Dendritic cell treated with granulocyte-macrophage colony-stimulating factor and Interleukin-4, amounts not matched to agents 40 ng/mL and 50 ng/mL, for 4 days (primary cell): ENCODE data around the gene PIGP.
"Not testable (repeated sequence)": the region's sequence is repeated elsewhere in the genome, so short reads cannot be mapped to it uniquely, and the experiment has no call there.

ENCODE experiments used
- H3K27ac Mint-ChIP-seq: one replicate; pipeline ENCODE4 v1.8.0; 2022; ENCODE audit warnings: mild to moderate bottlenecking, mixed read lengths
- H3K27me3 Mint-ChIP-seq: one replicate; pipeline ENCODE4 v1.8.0; 2022; ENCODE audit warnings: mild to moderate bottlenecking, mixed read lengths
- H3K36me3 Mint-ChIP-seq: one replicate; pipeline ENCODE4 v1.8.0; 2022; ENCODE audit warnings: low read depth, mixed read lengths
- H3K4me1 Mint-ChIP-seq: one replicate; pipeline ENCODE4 v1.8.0; 2022; ENCODE audit warnings: low read depth, mixed read lengths
- H3K4me3 Mint-ChIP-seq: one replicate; pipeline ENCODE4 v1.8.0; 2022; ENCODE audit warnings: mild to moderate bottlenecking, moderate library complexity, mixed read lengths
- H3K9me3 Mint-ChIP-seq: one replicate; pipeline ENCODE4 v1.8.0; 2022; ENCODE audit warnings: mixed read lengths
- intact Hi-C: fragments of 100-400 bp; cut with micrococcal nuclease; formaldehyde crosslinking; loops from one replicate; pipeline ENCODE4 v1.15.0; 2022

PIGP gene

DNA sequence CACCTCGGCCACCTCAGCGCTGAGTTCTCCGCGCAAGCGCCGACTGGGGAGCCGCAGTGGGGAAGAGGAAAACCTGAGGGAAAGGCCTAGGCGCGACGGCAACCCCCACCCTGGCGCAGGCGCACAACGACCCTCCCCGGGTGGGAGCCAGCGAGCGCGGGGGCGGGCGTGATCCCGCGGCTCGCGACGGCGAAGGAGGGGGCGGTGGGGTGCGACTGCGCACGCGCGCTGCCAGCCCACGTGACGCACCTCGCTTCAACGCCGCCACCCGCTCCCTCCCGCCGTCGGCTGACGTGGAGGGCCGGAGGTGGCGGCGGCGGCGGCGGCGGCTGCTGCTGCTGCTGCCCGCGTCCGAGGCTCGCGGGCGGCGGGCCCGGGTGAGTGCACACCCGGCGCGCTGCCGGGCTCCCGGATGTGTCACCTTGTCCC is at the start of gene PIGP, which contains the start of gene TTC3:
TSS of gene PIGP (minus strand) at position 84 of the 429 bp plus-strand sequence. CDS start 556 bp downstream, outside the sequence.
TSS of gene TTC3 (plus strand) at position 267 of the 429 bp plus-strand sequence. CDS start 14,004 bp downstream, outside the sequence.
- Mint-ChIP-seq H3K27ac (peak within 1 kb of the TSS; percentile 92), H3K9me3 (no peaks in the 10 kb centered on the region), H3K36me3 (peaks cover 20% of the 10 kb centered on the region), H3K27me3 (no peaks in the 10 kb centered on the region), H3K4me1 (peaks cover 41% of the 10 kb centered on the region), H3K4me3 (peak within 1 kb of the TSS; percentile 96)
- intact Hi-C loops: loop anchor here (5.0 to 10.0 kb wide), 4 partner anchors 81 to 918 kb away; partner anchors contain the start of genes DOP1B and DYRK1A

DNA sequence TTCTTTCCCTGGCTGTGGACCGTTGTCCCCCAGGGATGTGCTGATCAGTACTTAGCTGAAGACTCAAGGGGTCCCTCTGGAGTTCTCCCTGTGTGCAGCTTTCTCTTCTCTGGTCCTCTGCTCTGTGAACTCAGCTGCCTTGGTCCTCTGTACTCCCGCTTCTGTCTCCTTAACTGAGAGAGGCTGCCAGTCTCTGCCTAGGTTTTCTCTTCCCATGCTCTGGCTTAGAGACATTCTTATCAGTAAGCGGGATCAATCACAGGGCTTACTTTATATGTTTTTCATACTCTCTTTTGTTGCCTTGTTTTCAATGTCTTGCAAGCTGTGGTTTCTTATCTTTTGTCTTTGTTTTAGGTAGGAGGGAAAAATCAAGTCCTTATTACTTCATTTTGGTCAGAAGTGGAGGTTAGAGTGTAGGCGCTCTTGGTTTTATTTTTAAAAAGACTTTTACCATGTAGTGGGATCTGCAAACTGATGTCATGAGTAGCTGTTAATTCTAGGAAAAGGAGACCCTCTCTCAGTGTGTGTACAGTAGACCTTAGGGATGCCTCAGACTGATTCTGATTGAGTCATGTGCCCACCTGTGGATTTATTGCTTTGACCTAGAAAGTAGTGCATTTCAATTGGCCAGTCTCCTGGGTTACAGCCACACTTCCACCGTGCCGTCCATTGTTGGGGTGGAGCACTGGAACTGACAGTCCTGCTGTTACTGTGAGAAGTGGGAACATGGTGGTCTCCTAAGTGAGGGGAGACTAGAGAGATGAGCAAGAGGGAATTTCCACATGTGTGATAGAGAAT is 46.7 kb upstream of the PIGP start:
- Mint-ChIP-seq H3K4me1 (no peaks in the 10 kb centered on the region), H3K27ac (no peak overlapping the region), H3K4me3 (no peak overlapping the region), H3K9me3 (no peaks in the 10 kb centered on the region), H3K36me3 (peaks cover 47% of the 10 kb centered on the region), H3K27me3 (no peaks in the 10 kb centered on the region)
- intact Hi-C loops: no loop called here

DNA sequence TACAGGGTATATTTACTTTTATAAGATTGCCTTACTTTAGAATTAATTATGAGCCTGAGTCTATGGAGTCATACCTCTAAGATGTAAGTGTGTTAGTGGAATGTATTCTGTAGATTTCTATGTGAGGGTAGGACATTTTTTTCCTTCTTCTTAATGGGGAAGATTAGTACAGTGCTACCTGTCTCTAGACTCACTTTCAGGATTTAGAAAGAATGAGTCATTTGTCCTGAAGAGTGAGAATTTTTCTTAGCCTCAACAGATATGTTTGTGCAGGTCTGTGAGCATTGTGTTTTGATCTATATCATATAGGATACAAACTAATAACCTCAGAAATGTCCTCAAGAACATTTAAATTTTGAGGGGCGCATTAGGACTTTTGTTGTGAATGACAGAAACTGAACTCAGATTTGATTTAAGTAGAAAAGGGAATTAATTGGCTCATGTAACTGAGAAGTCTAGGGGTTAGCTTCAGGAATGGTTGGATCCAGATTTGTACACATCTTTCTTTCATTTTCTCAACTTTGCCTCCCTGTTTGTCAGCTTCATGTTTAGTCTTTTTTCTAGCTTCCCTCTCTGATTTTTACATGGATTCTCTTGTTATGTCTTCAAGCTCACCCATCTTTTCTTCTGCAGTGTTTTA is 45.4 kb upstream of the PIGP start:
- H3K4me3 Mint-ChIP-seq: no peak overlapping the region
- H3K27ac Mint-ChIP-seq: no peak overlapping the region
- H3K9me3 Mint-ChIP-seq: no peaks in the 10 kb centered on the region
- no peaks in the 10 kb centered on the region for H3K27me3 Mint-ChIP-seq
- intact Hi-C loops: no loop called here
- peaks cover 42% of the 10 kb centered on the region for H3K36me3 Mint-ChIP-seq
- H3K4me1 Mint-ChIP-seq: no peaks in the 10 kb centered on the region

DNA sequence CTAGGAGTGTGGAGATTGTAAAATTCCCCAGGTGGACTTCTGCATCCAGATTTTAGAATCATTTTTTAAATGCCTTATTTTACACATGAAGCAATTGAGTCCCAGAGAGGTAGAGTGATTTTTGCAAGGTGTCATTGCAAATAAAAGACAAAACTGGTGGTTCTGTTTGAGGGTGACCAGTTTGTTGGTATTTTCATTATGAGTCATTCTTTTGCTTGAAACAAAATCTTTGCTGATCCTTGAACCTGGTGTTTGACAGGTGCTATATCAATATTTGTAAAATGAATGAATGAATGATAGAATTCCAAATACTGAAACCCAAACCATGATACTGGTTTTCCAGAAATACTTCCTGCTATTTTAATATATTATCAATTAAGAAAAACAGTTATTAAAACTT is 44.3 kb upstream of the PIGP start:
- intact Hi-C loops: no loop called here
- H3K27me3 Mint-ChIP-seq: no peaks in the 10 kb centered on the region

DNA sequence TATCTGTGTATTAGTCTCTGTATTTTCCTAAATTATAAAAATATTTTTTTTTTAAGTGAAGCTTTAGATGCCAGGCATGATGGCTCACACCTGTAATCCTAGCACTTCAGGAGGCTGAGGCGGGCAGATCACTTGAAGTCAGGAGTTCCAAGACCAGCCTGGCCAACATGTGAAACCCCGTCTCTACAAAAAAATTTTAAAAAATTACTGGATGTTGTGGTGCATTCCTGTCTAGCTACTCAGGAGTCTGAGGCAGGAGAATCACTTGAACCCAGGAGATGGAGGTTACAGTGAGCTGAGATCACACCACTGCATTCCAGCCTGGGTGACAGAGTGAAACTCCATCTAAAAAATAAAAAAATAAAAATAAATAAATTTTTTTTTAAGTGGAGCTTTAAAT is 43.6 kb upstream of the PIGP start:
- H3K36me3 Mint-ChIP-seq: peaks cover 31% of the 10 kb centered on the region
- H3K4me1 Mint-ChIP-seq, intact Hi-C loops, H3K27ac Mint-ChIP-seq, H3K27me3 Mint-ChIP-seq, H3K4me3 Mint-ChIP-seq, H3K9me3 Mint-ChIP-seq: not testable (repeated sequence)

More for the DNA sequence above, 44.3 kb upstream of the PIGP start:
- Mint-ChIP-seq H3K36me3 (peaks cover 32% of the 10 kb centered on the region), H3K4me3 (no peak overlapping the region), H3K4me1 (no peaks in the 10 kb centered on the region), H3K27ac (no peak overlapping the region), H3K9me3 (no peaks in the 10 kb centered on the region)

DNA sequence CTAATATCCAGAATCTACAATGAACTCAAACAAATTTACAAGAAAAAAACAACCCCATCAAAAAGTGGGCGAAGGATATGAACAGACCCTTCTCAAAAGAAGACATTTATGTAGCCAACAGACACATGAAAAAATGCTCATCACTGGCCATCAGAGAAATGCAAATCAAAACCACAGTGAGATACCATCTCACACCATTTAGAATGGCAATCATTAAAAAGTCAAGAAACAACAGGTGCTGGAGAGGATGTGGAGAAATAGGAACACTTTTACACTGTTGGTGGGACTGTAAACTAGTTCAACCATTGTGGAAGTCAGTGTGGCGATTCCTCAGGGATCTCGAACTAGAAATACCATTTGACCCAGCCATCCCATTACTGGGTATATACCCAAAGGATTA is 41.4 kb upstream of the PIGP start:
- H3K4me3 Mint-ChIP-seq: not testable (repeated sequence)
- H3K36me3 Mint-ChIP-seq: peaks cover 30% of the 10 kb centered on the region

DNA sequence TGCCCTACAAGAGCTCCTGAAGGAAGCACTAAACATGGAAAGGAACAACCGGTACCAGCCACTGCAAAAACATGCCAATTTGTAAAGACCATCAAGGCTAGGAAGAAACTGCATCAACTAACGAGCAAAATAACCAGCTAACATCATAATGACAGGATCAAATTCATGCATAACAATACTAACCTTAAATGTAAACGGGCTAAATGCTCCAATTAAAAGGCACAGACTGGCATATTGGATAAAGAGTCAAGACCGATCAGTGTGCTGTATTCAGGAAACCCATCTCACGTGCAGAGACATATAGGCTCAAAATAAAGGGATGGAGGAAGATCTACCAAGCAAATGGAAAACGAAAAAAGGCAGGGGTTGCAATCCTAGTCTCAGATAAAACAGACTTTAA is 38.2 kb upstream of the PIGP start:
- H3K4me3 Mint-ChIP-seq, H3K27me3 Mint-ChIP-seq, intact Hi-C loops, H3K4me1 Mint-ChIP-seq, H3K27ac Mint-ChIP-seq: not testable (repeated sequence)
- H3K36me3 Mint-ChIP-seq: peaks cover 45% of the 10 kb centered on the region
- H3K9me3 Mint-ChIP-seq: peaks cover 46% of the 10 kb centered on the region

More for the DNA sequence above, 41.4 kb upstream of the PIGP start:
- H3K27ac Mint-ChIP-seq, H3K27me3 Mint-ChIP-seq, intact Hi-C loops, H3K4me1 Mint-ChIP-seq: not testable (repeated sequence)
- H3K9me3 Mint-ChIP-seq: peaks cover 23% of the 10 kb centered on the region

DNA sequence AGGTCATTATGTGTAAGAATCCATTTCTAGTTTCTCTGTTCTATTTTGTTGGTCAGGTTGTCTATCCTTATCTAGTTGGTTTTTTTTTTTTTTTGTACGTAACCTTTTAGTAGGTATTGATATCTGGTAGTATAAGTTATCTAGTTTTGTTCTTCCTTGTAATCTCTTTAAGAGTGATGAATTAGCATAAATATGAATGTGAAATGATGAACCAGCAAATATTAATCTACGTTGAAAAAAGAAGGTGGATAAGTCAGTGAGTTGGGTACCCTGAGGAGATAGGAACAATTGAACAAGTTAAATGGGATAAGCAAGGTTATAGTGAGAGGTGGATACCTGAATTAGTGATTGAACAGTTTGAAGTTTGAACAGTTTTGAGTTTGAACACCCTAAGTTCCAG is 34.1 kb upstream of the PIGP start:
- H3K27me3 Mint-ChIP-seq: no peaks in the 10 kb centered on the region
- no peak overlapping the region for H3K4me3 Mint-ChIP-seq
- H3K4me1 Mint-ChIP-seq: no peaks in the 10 kb centered on the region
- intact Hi-C loops: no loop called here
- peaks cover 46% of the 10 kb centered on the region for H3K9me3 Mint-ChIP-seq
- H3K27ac Mint-ChIP-seq: no peak overlapping the region
- peaks cover 46% of the 10 kb centered on the region for H3K36me3 Mint-ChIP-seq

DNA sequence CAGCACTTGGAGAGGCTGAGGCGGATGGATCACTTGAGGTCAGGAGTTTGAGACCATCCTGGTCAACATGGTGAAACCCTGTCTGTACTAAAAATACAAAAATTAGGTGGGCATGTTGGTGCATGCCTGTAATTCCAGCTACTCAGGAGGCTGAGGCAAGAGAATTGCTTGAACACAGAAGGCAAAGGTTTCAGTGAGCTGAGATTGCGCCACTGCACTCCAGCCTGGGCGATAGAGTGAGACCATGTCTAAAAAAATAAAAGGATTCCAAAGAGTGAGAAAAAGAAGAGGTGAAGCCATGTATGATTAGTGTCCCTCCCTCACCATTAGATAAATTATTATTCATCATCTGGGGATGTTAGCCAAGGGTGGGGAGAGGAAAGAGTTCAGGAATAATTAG is 29.9 kb upstream of the PIGP start:
- H3K4me3 Mint-ChIP-seq, H3K27ac Mint-ChIP-seq, intact Hi-C loops, H3K4me1 Mint-ChIP-seq, H3K27me3 Mint-ChIP-seq: not testable (repeated sequence)
- Mint-ChIP-seq H3K36me3 (peaks cover 47% of the 10 kb centered on the region), H3K9me3 (peaks cover 11% of the 10 kb centered on the region)

DNA sequence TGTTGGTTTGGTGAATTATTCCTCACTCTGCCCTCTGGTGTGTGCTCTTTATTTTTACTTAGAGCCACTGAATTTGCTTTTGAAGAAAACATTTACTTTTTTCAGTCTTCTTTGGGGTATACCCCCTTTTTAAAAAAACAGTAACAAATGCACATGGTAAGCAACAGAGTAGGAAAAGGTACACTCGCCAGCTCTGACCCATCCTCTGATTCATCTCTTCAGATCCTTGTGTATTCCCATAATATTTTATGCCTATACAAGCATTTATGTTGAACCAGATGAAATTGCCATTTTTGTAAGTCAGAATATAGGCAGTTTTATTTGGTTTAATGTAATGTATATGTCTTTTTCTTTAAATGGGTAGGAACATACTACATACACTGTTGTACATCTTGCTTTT is 28.5 kb upstream of the PIGP start:
- no peaks in the 10 kb centered on the region for H3K27me3 Mint-ChIP-seq
- peaks cover 45% of the 10 kb centered on the region for H3K36me3 Mint-ChIP-seq
- intact Hi-C loops: no loop called here
- no peak overlapping the region for H3K27ac Mint-ChIP-seq
- H3K4me1 Mint-ChIP-seq: no peaks in the 10 kb centered on the region
- no peaks in the 10 kb centered on the region for H3K9me3 Mint-ChIP-seq
- H3K4me3 Mint-ChIP-seq: no peak overlapping the region

DNA sequence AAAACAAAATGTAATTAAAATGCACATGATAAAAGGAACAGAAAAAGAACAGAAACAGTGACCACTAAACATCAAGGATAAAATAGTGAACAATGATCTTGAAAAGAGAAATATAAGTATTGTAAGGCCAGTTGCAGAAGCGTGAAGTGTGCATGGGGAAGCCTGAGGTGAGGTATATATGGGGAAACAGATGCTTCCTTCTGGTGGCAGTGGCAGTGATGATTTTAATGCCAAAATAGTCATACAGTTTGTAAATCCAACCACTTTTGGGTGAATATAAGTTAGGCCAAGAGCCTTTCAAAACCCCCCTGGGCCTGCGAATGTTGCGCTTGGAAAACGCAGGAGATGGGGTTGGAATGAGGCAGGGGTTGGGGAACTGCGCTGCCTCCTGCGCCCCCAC is 27.4 kb upstream of the PIGP start:
- H3K27me3 Mint-ChIP-seq: no peaks in the 10 kb centered on the region
- intact Hi-C loops: no loop called here
- no peak overlapping the region for H3K4me3 Mint-ChIP-seq
- H3K27ac Mint-ChIP-seq: no peak overlapping the region
- H3K36me3 Mint-ChIP-seq: peaks cover 56% of the 10 kb centered on the region
- no peaks in the 10 kb centered on the region for H3K4me1 Mint-ChIP-seq
- H3K9me3 Mint-ChIP-seq: no peaks in the 10 kb centered on the region

DNA sequence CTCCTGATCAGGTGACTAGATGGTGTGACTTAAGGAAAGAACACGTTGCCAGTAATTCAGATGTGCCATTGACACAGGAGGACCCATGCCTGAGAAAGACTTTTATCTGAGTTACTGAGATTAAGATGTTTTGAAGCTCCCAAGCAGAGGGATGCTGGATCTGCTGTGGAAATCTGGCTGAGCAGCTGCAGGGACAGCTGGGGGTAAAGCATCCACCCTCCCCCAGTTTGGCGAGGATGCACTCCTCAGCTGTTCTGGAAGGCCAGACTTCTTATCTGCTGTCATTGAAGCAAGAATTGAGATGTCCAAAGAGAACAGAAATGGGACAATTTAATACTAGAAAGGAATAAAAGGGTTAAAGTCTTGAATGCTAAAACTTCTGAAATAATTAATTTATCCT is 25.9 kb upstream of the PIGP start:
- intact Hi-C loops: no loop called here
- H3K27ac Mint-ChIP-seq: no peak overlapping the region

DNA sequence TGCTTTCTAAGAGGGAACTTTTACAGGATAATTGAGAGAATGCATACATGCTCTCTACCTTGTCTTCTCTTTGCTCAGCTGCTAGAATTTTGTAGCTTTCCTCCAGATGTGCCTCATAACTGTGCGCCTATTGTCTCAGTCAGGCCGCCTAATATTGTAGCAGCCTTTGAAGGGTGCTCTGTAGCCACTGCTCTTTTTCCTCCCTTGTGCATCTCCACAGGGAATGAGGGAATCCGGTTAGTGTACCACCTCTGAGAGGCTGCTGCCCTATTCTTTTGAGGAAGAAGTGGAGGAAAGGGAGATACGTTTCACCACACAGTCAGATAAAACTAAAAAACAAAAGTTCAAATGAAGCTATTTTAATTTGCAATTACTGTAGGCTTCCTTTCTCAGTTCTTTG is 22.9 kb upstream of the PIGP start:
- H3K4me1 Mint-ChIP-seq: no peaks in the 10 kb centered on the region
- no peak overlapping the region for H3K27ac Mint-ChIP-seq
- intact Hi-C loops: no loop called here
- no peak overlapping the region for H3K4me3 Mint-ChIP-seq
- peaks cover 68% of the 10 kb centered on the region for H3K36me3 Mint-ChIP-seq
- no peaks in the 10 kb centered on the region for H3K27me3 Mint-ChIP-seq
- H3K9me3 Mint-ChIP-seq: no peaks in the 10 kb centered on the region

More for the DNA sequence above, 25.9 kb upstream of the PIGP start:
- Mint-ChIP-seq H3K27me3 (no peaks in the 10 kb centered on the region), H3K36me3 (peaks cover 58% of the 10 kb centered on the region), H3K9me3 (no peaks in the 10 kb centered on the region), H3K4me1 (no peaks in the 10 kb centered on the region), H3K4me3 (no peak overlapping the region)

DNA sequence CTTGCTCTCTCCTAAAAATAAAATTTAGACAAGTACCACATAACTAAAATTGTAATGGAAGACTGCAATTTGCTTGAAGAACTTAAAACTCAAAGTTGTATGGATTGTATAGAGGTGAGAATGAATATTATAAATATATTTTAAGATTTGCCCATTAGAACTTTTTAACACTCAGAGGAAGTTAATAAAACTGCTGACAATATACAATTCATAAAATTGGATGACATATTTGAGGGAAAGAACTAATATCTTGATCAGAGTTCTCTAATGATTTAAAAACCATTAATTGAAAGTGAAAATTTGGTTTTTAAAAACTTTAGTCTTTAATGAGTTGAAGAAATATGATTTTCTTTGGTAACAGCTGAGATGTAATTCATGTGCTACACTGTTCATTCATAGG is 21.1 kb upstream of the PIGP start:
- no peaks in the 10 kb centered on the region for H3K9me3 Mint-ChIP-seq
- intact Hi-C loops: no loop called here
- no peak overlapping the region for H3K27ac Mint-ChIP-seq
- no peak overlapping the region for H3K4me3 Mint-ChIP-seq
- no peaks in the 10 kb centered on the region for H3K4me1 Mint-ChIP-seq
- H3K36me3 Mint-ChIP-seq: peaks cover 52% of the 10 kb centered on the region
- no peaks in the 10 kb centered on the region for H3K27me3 Mint-ChIP-seq
